Suprapubic skin (tissue), 4 donors: ENCODE measurements around the gene KBTBD2. TPM values are rescaled to one million over a fixed set of nuclear protein-coding genes. Genes with fewer than 3 reads are reported as not detected.
"Not testable (repeated sequence)": the region's sequence is repeated elsewhere in the genome, so short reads cannot be mapped to it uniquely, and the experiment has no call there.

Experiments used
- DNase-seq, 2 donors: peaks; one replicate each; pipeline ENCODE4 v3.0.0-alpha.2; 2019; ENCODE audit warnings: low spot score in 2 of 2
- H3K27ac ChIP-seq: fragments of 200-600 bp; sonication (generic); one replicate; pipeline ENCODE4 v1.5.1; 2019
- H3K27me3 ChIP-seq: fragments of 200-600 bp; sonication (generic); one replicate; pipeline ENCODE4 v1.5.1; 2019
- H3K36me3 ChIP-seq: fragments of 200-600 bp; sonication (generic); one replicate; pipeline ENCODE4 v1.5.1; 2019
- H3K4me1 ChIP-seq: fragments of 200-600 bp; sonication (generic); one replicate; pipeline ENCODE4 v1.5.1; 2019
- H3K4me3 ChIP-seq: fragments of 200-600 bp; sonication (generic); one replicate; pipeline ENCODE4 v1.5.1; 2019; ENCODE audit warnings: mild to moderate bottlenecking
- H3K9me3 ChIP-seq: fragments of 200-600 bp; sonication (generic); one replicate; pipeline ENCODE4 v1.5.1; 2019
- EP300 ChIP-seq: sonication (generic); formaldehyde crosslinking; IDR thresholded peaks from one replicate; pipeline ENCODE4 v1.6.1; 2017; ENCODE audit warnings: antibody characterized with exemption
- POLR2A ChIP-seq, 2 donors: fragments of 450-650 bp; IDR thresholded peaks; one replicate each; pipeline ENCODE4 v1.6.1; 2017; ENCODE audit warnings: antibody characterized with exemption in 2 of 2, mild to moderate bottlenecking in 2 of 2, moderate library complexity in 2 of 2
- POLR2AphosphoS5 ChIP-seq, 3 donors: sonication (generic); formaldehyde crosslinking; IDR thresholded peaks; one replicate each; pipeline ENCODE4 v1.6.1; 2017; ENCODE audit warnings: antibody characterized with exemption in 3 of 3
- WGBS: methylation state at CpG from one replicate; pipeline ENCODE4 v1.1.5; 2018; 5-methylcytosine and 5-hydroxymethylcytosine counted together
- total RNA-seq, 4 donors: library from RNA; depleted of rRNA; stranded (reverse); fragments of >200 nt; gene quantifications; one replicate each; pipeline ENCODE4 v1.1.0, GENCODE V29; 2016
- TF ChIP-seq, protein P1 (sequence below), 2 donors: fragments of 200-600 bp in 1 of 2; fragments of 450-650 bp in 1 of 2; sonication (generic) in 1 of 2; IDR thresholded peaks; one replicate each; pipeline ENCODE4 v1.5.1; 2016 to 2019; ENCODE audit warnings: antibody characterized with exemption in 2 of 2, mild to moderate bottlenecking in 1 of 2, moderate library complexity in 1 of 2

KBTBD2 gene
- total RNA-seq, 4 donors from 2014 or later, result 23.4 to 35.9 (median 30.8) TPM

DNA sequence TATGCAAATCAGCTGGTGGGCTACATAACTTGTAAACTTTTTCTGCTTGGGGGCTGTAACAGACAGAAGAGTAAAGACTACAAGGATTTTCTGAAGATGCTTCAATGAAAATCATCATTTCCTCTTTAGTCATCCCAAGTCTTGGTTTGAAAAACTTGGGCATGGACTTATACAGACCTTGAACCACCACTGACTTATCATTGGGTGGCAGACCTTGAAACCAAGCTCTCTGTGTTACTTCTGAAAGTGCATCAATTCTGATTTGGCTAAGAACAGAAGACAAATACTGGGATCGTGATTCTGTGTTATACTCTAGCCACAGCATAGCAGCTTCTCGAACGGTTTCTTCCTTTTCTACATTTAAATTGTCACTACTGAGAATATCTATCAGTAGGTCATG, 21.3 kb downstream of the KBTBD2 start:
- no peak overlapping the region for H3K4me3 ChIP-seq
- no peak for TF ChIP-seq POLR2A (IDR thresholded peaks at IDR 0.05)
- TF ChIP-seq EP300, result no peak
- TF ChIP-seq POLR2AphosphoS5 (IDR thresholded peaks at IDR 0.05), result no peak
- TF ChIP-seq, protein P1, sequence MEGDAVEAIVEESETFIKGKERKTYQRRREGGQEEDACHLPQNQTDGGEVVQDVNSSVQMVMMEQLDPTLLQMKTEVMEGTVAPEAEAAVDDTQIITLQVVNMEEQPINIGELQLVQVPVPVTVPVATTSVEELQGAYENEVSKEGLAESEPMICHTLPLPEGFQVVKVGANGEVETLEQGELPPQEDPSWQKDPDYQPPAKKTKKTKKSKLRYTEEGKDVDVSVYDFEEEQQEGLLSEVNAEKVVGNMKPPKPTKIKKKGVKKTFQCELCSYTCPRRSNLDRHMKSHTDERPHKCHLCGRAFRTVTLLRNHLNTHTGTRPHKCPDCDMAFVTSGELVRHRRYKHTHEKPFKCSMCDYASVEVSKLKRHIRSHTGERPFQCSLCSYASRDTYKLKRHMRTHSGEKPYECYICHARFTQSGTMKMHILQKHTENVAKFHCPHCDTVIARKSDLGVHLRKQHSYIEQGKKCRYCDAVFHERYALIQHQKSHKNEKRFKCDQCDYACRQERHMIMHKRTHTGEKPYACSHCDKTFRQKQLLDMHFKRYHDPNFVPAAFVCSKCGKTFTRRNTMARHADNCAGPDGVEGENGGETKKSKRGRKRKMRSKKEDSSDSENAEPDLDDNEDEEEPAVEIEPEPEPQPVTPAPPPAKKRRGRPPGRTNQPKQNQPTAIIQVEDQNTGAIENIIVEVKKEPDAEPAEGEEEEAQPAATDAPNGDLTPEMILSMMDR (IDR thresholded peaks at IDR 0.05), result no peak
- no peak overlapping the region for H3K27ac ChIP-seq
- 95% methylated on average over 3 of the region's 3 CpGs for WGBS
- peaks cover 4% of the 10 kb centered on the region for H3K4me1 ChIP-seq
- no peak for DNase-seq
- H3K27me3 ChIP-seq, result no peaks in the 10 kb centered on the region
- no peaks in the 10 kb centered on the region for H3K9me3 ChIP-seq
- H3K36me3 ChIP-seq, result peaks cover 54% of the 10 kb centered on the region

DNA sequence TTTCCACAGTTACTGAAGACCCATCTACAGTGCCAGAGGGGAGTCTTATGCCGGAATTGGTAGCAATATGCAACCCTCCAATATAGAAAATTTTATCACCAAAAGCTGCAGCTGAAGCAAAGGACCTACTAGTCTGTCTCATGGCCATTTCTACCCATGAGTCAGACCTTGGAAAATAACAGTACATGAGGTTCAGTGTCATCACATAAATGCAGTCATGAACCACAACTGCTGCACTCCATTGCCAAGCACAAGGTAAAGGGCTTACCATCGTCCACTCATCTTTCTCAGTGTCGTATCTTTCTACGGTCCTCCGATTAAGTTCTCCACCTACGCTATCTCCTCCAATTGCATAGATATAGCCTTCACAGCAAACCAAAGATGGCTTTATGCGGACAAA, 21.8 kb downstream of the KBTBD2 start:
- Histone ChIP-seq H3K27ac (no peak overlapping the region), H3K4me3 (no peak overlapping the region), H3K4me1 (peaks cover 4% of the 10 kb centered on the region), H3K36me3 (peaks cover 49% of the 10 kb centered on the region), H3K9me3 (no peaks in the 10 kb centered on the region), H3K27me3 (no peaks in the 10 kb centered on the region)
- WGBS, result 97% methylated on average over 7 of the region's 7 CpGs
- TF ChIP-seq POLR2A (IDR thresholded peaks at IDR 0.05), result no peak
- DNase-seq, result no peak

DNA sequence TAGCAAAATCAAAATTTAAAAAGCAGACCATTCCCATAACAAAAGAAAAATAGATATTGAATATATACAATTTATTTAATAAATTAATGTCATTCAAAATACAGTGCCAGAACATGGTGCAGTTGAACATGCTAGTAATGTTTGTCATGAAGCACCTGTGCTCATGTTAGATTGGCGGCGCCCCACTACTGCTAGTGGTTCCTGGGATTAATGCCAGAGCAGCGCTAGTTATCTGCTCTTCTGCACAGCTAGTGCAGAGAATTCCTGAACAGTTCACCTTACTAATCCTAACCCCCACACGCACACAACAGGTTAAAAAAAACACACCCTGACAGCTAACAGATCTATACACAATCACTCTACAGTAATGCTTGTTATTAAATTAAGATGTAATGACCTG, 23.4 kb downstream of the KBTBD2 start:
- TF ChIP-seq, protein P1 (IDR thresholded peaks at IDR 0.05), result no peak
- TF ChIP-seq POLR2A (IDR thresholded peaks at IDR 0.05) (no peak), POLR2AphosphoS5 (IDR thresholded peaks at IDR 0.05) (no peak), EP300 (no peak)
- Histone ChIP-seq H3K27me3 (no peaks in the 10 kb centered on the region), H3K9me3 (no peaks in the 10 kb centered on the region), H3K4me1 (peaks cover 4% of the 10 kb centered on the region), H3K36me3 (peaks cover 34% of the 10 kb centered on the region), H3K4me3 (no peak overlapping the region), H3K27ac (no peak overlapping the region)
- WGBS, result 100% methylated on average over 4 of the region's 4 CpGs
- DNase-seq, result no peak

DNA sequence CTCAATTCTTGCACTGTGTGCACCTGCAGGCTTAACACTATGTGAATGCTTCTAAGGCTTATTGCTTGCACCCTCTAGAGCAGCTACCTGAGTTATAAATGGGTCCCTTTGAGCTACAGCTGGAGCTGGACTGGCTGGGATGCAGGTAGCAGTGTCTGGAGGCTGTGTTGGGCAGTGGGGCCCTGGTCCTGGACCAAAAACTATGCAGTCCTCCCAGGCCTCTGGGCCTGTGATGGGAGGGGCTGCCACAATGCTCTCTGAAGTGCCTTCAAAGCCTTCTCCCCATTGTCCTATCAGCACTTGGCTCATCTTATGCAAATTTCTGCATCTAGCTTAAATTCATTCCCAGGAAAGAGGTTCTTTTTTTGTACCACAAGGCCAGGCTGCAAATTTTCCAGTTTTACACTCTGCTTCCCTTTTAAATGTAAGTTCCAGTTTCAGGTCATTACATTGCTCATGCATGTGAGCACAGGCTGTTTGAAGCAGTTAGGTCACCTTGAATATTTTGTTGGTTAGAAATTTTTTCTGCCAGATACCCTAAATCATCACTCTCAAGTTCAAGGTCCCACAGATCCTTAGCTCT, 26.0 kb downstream of the KBTBD2 start:
- Histone ChIP-seq H3K9me3 (no peaks in the 10 kb centered on the region), H3K27ac (no peak overlapping the region), H3K36me3 (peaks cover 16% of the 10 kb centered on the region), H3K4me1 (no peaks in the 10 kb centered on the region), H3K4me3 (no peak overlapping the region), H3K27me3 (no peaks in the 10 kb centered on the region)
- no peak for DNase-seq
- TF ChIP-seq, protein P1 (IDR thresholded peaks at IDR 0.05), result no peak
- TF ChIP-seq POLR2A (IDR thresholded peaks at IDR 0.05), result no peak
- TF ChIP-seq EP300, result no peak
- no peak for TF ChIP-seq POLR2AphosphoS5 (IDR thresholded peaks at IDR 0.05)

DNA sequence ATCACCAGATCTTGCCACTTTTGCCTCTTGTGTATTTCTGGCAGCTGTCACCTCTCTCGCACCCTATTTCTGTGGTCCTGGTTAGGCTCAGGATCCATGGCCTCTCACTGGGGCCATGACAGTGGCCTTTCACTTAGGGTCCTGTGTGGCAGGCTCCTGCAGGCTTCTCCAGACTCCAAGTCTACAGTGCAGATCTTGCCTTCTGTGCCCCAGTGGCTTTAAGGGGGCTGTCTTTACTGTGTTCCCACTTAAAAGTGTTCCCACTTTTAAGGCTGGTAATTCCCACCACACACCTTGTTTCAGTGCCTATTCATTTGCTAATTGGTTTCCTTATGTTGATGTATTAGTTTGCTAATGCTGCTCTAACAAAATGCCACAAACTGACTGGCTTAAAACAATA, 27.7 kb downstream of the KBTBD2 start:
- not testable (repeated sequence) for H3K36me3 ChIP-seq, H3K27ac ChIP-seq, DNase-seq, H3K9me3 ChIP-seq, H3K4me1 ChIP-seq, H3K4me3 ChIP-seq, H3K27me3 ChIP-seq
- WGBS, result 100% methylated on average over 1 of the region's 1 CpG

DNA sequence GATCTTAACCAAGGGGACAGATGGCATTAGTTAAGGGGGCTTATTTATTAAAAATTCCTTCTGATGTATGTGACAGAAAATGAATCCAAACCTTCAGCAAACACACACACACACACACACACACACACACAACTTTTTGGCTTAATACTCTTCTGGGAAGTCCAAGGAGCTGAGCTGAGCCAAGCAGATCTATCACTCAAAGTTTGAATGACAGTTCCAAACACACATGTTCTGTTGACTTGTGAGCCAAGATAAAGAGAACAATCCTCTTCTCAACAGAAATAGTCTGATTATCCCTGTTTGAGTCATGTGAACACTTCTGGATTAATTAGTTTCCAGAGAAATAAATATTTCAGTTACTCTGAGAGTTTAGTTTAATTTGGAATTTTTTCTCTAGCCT, 31.5 kb downstream of the KBTBD2 start:
- DNase-seq, result no peak
- TF ChIP-seq, protein P1 (IDR thresholded peaks at IDR 0.05), result no peak
- TF ChIP-seq POLR2A (IDR thresholded peaks at IDR 0.05) (no peak), POLR2AphosphoS5 (IDR thresholded peaks at IDR 0.05) (no peak), EP300 (no peak)
- Histone ChIP-seq H3K4me1 (no peaks in the 10 kb centered on the region), H3K27me3 (no peaks in the 10 kb centered on the region), H3K36me3 (no peaks in the 10 kb centered on the region), H3K27ac (no peak overlapping the region), H3K4me3 (no peak overlapping the region), H3K9me3 (no peaks in the 10 kb centered on the region)
